K562 (cell line): ENCODE results near the gene PLEKHA6. TPM values are rescaled to one million over a fixed set of nuclear protein-coding genes. Genes with fewer than 3 reads are reported as not detected.

Source experiments
- KAT8 ChIP-seq: fragments of 450-650 bp; IDR thresholded peaks from 2 replicates; pipeline ENCODE4 v1.6.1; 2016; ENCODE audit warnings: low read depth, mild to moderate bottlenecking
- MAX ChIP-seq: sonication (generic); formaldehyde crosslinking; IDR thresholded peaks from 2 replicates; pipeline ENCODE4 v1.9.0; 2022; ENCODE audit warnings: mild to moderate bottlenecking, missing genetic modification reagents
- MCM2 ChIP-seq: fragments of 450-650 bp; IDR thresholded peaks from 2 replicates; pipeline ENCODE4 v1.6.1; 2017; ENCODE audit warnings: low read depth, mild to moderate bottlenecking
- NELFE ChIP-seq: IDR thresholded peaks from 2 replicates; pipeline ENCODE4 v1.6.1; 2011; ENCODE audit warnings: mild to moderate bottlenecking; ENCODE audit not compliant: insufficient read depth, insufficient read length
- PKNOX1 ChIP-seq: fragments of 450-650 bp; IDR thresholded peaks from 2 replicates; pipeline ENCODE4 v1.6.1; 2016
- PYGO2 ChIP-seq: fragments of 450-650 bp; IDR thresholded peaks from 2 replicates; pipeline ENCODE4 v1.6.1; 2016; ENCODE audit warnings: mild to moderate bottlenecking, missing genetic modification characterization, moderate library complexity, missing compliant biosample characterization
- RAD51 ChIP-seq: fragments of 450-650 bp; IDR thresholded peaks from 2 replicates; pipeline ENCODE4 v1.7.1; 2016; ENCODE audit warnings: low read depth, mild to moderate bottlenecking, borderline replicate concordance
- RBM39 ChIP-seq: fragments of 200-400 bp; formaldehyde crosslinking; optimal IDR thresholded peaks from 2 replicates; pipeline ENCODE3; 2018; ENCODE audit warnings: low read depth, low read length
- SIN3A ChIP-seq, 2 experiments: fragments of 150-350 bp in 1 of 2; IDR thresholded peaks; 2 replicates each; pipeline ENCODE4 v1.6.1; 2011 to 2016; ENCODE audit warnings: borderline replicate concordance in 2 of 2, low read depth in 2 of 2, low read length in 2 of 2, mild to moderate bottlenecking in 2 of 2, moderate library complexity in 2 of 2; ENCODE audit not compliant: control insufficient read depth in 1 of 2
- TBP ChIP-seq: optimal IDR thresholded peaks from 2 replicates; pipeline ENCODE3; 2011; ENCODE audit warnings: low read depth, low read length, improper control_type of control experiment
- VEZF1 ChIP-seq: fragments of 200-800 bp; sonication (Bioruptor generic); IDR thresholded peaks from 2 replicates; pipeline ENCODE4 v1.6.1; 2017; ENCODE audit warnings: missing genetic modification characterization, missing compliant biosample characterization
- ZBTB49 ChIP-seq: sonication (generic); formaldehyde crosslinking; IDR thresholded peaks from 2 replicates; pipeline ENCODE4 v1.8.0; 2022; ENCODE audit warnings: missing genetic modification reagents, mild to moderate bottlenecking, borderline replicate concordance
- ZBTB8A ChIP-seq: fragments of 450-650 bp; IDR thresholded peaks from 2 replicates; pipeline ENCODE4 v1.6.1; 2018; ENCODE audit warnings: mild to moderate bottlenecking, moderate library complexity; ENCODE audit not compliant: partially characterized antibody
- ZBTB9 ChIP-seq: fragments of 450-650 bp; formaldehyde crosslinking; IDR thresholded peaks from 2 replicates; pipeline ENCODE4 v1.4.0; 2020; ENCODE audit warnings: mild to moderate bottlenecking, moderate library complexity
- ZNF23 ChIP-seq: fragments of 250-450 bp; sonication (Bioruptor Pico); IDR thresholded peaks from 2 replicates; pipeline ENCODE4 v1.4.0; 2020; ENCODE audit warnings: mild to moderate bottlenecking
- ZNF436 ChIP-seq: fragments of 250-450, 450-650 bp; sonication (Bioruptor Pico); formaldehyde crosslinking; IDR thresholded peaks from 2 replicates; pipeline ENCODE4 v1.7.0; 2020; ENCODE audit warnings: mild to moderate bottlenecking
- ZNF57 ChIP-seq: fragments of 450-650 bp; formaldehyde crosslinking; IDR thresholded peaks from 2 replicates; pipeline ENCODE4 v1.4.0; 2020; ENCODE audit warnings: mild to moderate bottlenecking, moderate library complexity
- ZNF584 ChIP-seq: fragments of 200-800 bp; sonication (Bioruptor generic); IDR thresholded peaks from 2 replicates; pipeline ENCODE4 v1.6.1; 2016; ENCODE audit warnings: low read depth, mild to moderate bottlenecking, missing genetic modification characterization, missing compliant biosample characterization
- ZNF589 ChIP-seq: fragments of 200-800 bp; sonication (Bioruptor generic); IDR thresholded peaks from 2 replicates; pipeline ENCODE4 v1.6.1; 2016; ENCODE audit warnings: low read depth, missing genetic modification characterization, missing compliant biosample characterization
- polyA plus RNA-seq, 8 experiments: library from polyadenylated mRNA; depleted of rRNA in 4 of 8; stranded (reverse) in 5 of 8; unstranded in 3 of 8; fragments of >200 nt; fragmentation: Nextera tagmentation in 2 of 8; fragmentation: Illumina TruSeq in 1 of 8; extraction: Ambion mirVana in 2 of 8; extraction: Trizol in 1 of 8; gene quantifications; 2 replicates each; pipeline versions ENCODE4 v1.2.1 to v1.2.3, GENCODE V29; 2011 to 2014; ENCODE audit warnings: inconsistent platforms in 1 of 8, missing spikeins in 1 of 8
- total RNA-seq, 7 experiments: library from RNA; depleted of rRNA in 6 of 7; stranded (reverse); fragments of >200 nt in 6 of 7; fragmentation: Illumina TruSeq in 2 of 7; extraction: Trizol in 2 of 7; gene quantifications; 2 replicates each; pipeline versions ENCODE4 v1.2.1 to v1.2.3, GENCODE V29; 2011 to 2021; ENCODE audit warnings: low replicate concordance in 1 of 7

The PLEKHA6 gene
- total and polyA plus RNA-seq, 9 of the 15 experiments (the other 6 are each of a cell fraction or from before 2014, with no cell fraction given), result under 0.01 to 0.33 (median 0.01) TPM; not detected in 4

GRCh38 chr1:204186597-204186996 lies 173.1 kb downstream of the PLEKHA6 start (continued):
- TF ChIP-seq RBM39 (no peak), ZNF57 (CRISPR knock-in tag) (no peak), ZBTB8A (no peak), ZNF589 (CRISPR knock-in tag) (0 out of 2 replicates have a peak, but pooled peaks have one; percentile 30), NELFE (no peak), MAX (no peak), ZNF436 (CRISPR knock-in tag) (no peak), TBP (no peak), MCM2 (no peak), ZNF23 (CRISPR knock-in tag) (no peak), KAT8 (no peak), ZNF584 (CRISPR knock-in tag) (no peak), ZBTB9 (CRISPR knock-in tag) (peak; percentile 49; the same call in 1 of the 2 replicates), RAD51 (no peak), ZBTB49 (CRISPR knock-in tag) (no peak), PYGO2 (tag) (no peak), VEZF1 (CRISPR knock-in tag) (0 out of 2 replicates have a peak, but pooled peaks have one; percentile 20), SIN3A (IDR thresholded peaks at IDR 0.05; ENCODE audit: borderline replicate concordance in 2 of 2, control insufficient read depth in 1 of 2, low read depth in 2 of 2, low read length in 2 of 2) (no peak), PKNOX1 (no peak)
